Neuron (in vitro differentiated cells): ENCODE results near the gene COA4.

Experiments
- H2AFZ ChIP-seq: one replicate; pipeline ENCODE4 v1.6.1; 2013; ENCODE audit warnings: low read depth, mild to moderate bottlenecking, inconsistent platforms, low read length, moderate library complexity
- H3K27me3 ChIP-seq: one replicate; pipeline ENCODE4 v1.6.1; 2013; ENCODE audit warnings: low read length; ENCODE audit not compliant: insufficient read depth
- H3K36me3 ChIP-seq: one replicate; pipeline ENCODE4 v1.6.1; 2013; ENCODE audit warnings: low read length; ENCODE audit not compliant: insufficient read depth
- H3K4me1 ChIP-seq: one replicate; pipeline ENCODE4 v1.6.1; 2013; ENCODE audit warnings: low read length; ENCODE audit not compliant: insufficient read depth
- H3K4me3 ChIP-seq: 2 replicates; pipeline ENCODE4 v1.5.1; 2013; ENCODE audit warnings: mild to moderate bottlenecking, low read length, moderate library complexity
- H3K9me3 ChIP-seq: one replicate; pipeline ENCODE4 v1.6.1; 2013; ENCODE audit warnings: low read length

The COA4 gene

GRCh38 chr11:73856031-73856567 lies 20.5 kb downstream of the COA4 start:
- no peak overlapping the region for H2AFZ ChIP-seq

GRCh38 chr11:73854680-73855079 lies 22.0 kb downstream of the COA4 start:
- Histone ChIP-seq H3K36me3 (peaks cover 6% of the 10 kb centered on the region), H3K4me3 (no peak overlapping the region), H2AFZ (no peak overlapping the region), H3K27me3 (no peaks in the 10 kb centered on the region), H3K9me3 (no peaks in the 10 kb centered on the region), H3K4me1 (peaks cover 5% of the 10 kb centered on the region)

More at GRCh38 chr11:73856031-73856567, 20.5 kb downstream of the COA4 start:
- Histone ChIP-seq H3K36me3 (peaks cover 12% of the 10 kb centered on the region), H3K4me3 (no peak overlapping the region), H3K9me3 (no peaks in the 10 kb centered on the region), H3K4me1 (peaks cover 5% of the 10 kb centered on the region), H3K27me3 (no peaks in the 10 kb centered on the region)

- Histone ChIP-seq H3K36me3 (peaks cover 6% of the 10 kb centered on the region), H3K27me3 (no peaks in the 10 kb centered on the region), H3K9me3 (no peaks in the 10 kb centered on the region), H2AFZ (no peak overlapping the region), H3K4me1 (peaks cover 5% of the 10 kb centered on the region), H3K4me3 (no peak overlapping the region)
Observed at GRCh38 chr11:73852049-73852448, 24.6 kb downstream of the COA4 start.

GRCh38 chr11:73851046-73851764 lies 25.4 kb downstream of the COA4 start:
- H3K27me3 ChIP-seq = no peaks in the 10 kb centered on the region
- H3K4me1 ChIP-seq = peaks cover 3% of the 10 kb centered on the region
- no peak overlapping the region for H2AFZ ChIP-seq
- peaks cover 6% of the 10 kb centered on the region for H3K36me3 ChIP-seq
- no peak overlapping the region for H3K4me3 ChIP-seq
- H3K9me3 ChIP-seq = no peaks in the 10 kb centered on the region

- H2AFZ ChIP-seq = no peak overlapping the region
- H3K36me3 ChIP-seq = peaks cover 6% of the 10 kb centered on the region
- no peak overlapping the region for H3K4me3 ChIP-seq
- H3K9me3 ChIP-seq = no peaks in the 10 kb centered on the region
- H3K4me1 ChIP-seq = peaks cover 5% of the 10 kb centered on the region
- H3K27me3 ChIP-seq = no peaks in the 10 kb centered on the region
Observed at GRCh38 chr11:73839123-73839457, 37.6 kb downstream of the COA4 start.

GRCh38 chr11:73838443-73839122 lies 38.1 kb downstream of the COA4 start:
- Histone ChIP-seq H3K4me3 (no peak overlapping the region), H3K4me1 (peaks cover 5% of the 10 kb centered on the region), H3K36me3 (peaks cover 5% of the 10 kb centered on the region), H3K27me3 (no peaks in the 10 kb centered on the region), H2AFZ (no peak overlapping the region), H3K9me3 (no peaks in the 10 kb centered on the region)

GRCh38 chr11:73833067-73833466 lies 43.6 kb downstream of the COA4 start:
- H3K4me1 ChIP-seq = no peaks in the 10 kb centered on the region

GRCh38 chr11:73830261-73830660 lies 46.4 kb downstream of the COA4 start:
- peaks cover 17% of the 10 kb centered on the region for H3K36me3 ChIP-seq
- no peak overlapping the region for H3K4me3 ChIP-seq
- H3K9me3 ChIP-seq = no peaks in the 10 kb centered on the region
- H2AFZ ChIP-seq = no peak overlapping the region
- no peaks in the 10 kb centered on the region for H3K4me1 ChIP-seq
- H3K27me3 ChIP-seq = no peaks in the 10 kb centered on the region

More at GRCh38 chr11:73833067-73833466, 43.6 kb downstream of the COA4 start:
- Histone ChIP-seq H3K9me3 (no peaks in the 10 kb centered on the region), H2AFZ (no peak overlapping the region), H3K4me3 (no peak overlapping the region), H3K27me3 (no peaks in the 10 kb centered on the region), H3K36me3 (peaks cover 17% of the 10 kb centered on the region)
